ENCODE data around the gene MAP1LC3A.
"Not testable (repeated sequence)": the region's sequence is repeated elsewhere in the genome, so short reads cannot be mapped to it uniquely, and the experiment has no call there.

The MAP1LC3A gene

GRCh38 chr20:34517114-34517505 lies 41.4 kb upstream of the MAP1LC3A start:
- no peak for ATAC-seq (ENCODE audit: low read depth)
- Histone ChIP-seq H3K27ac (ENCODE audit: poor library complexity, severe bottlenecking) (peak overlapping the region; percentile 80), H3K36me3 (ENCODE audit: low read depth) (peaks cover 27% of the 10 kb centered on the region)

GRCh38 chr20:34518863-34519262 lies 39.7 kb upstream of the MAP1LC3A start:
- H3K4me1 ChIP-seq (ENCODE audit: insufficient read depth, poor library complexity, severe bottlenecking); H3K27ac ChIP-seq (ENCODE audit: poor library complexity, severe bottlenecking); DNase-seq (ENCODE audit: low spot score); H3K27me3 ChIP-seq (ENCODE audit: insufficient read depth, poor library complexity, severe bottlenecking); ATAC-seq (ENCODE audit: low read depth); H3K4me3 ChIP-seq (ENCODE audit: severe bottlenecking); H3K9me3 ChIP-seq (ENCODE audit: severe bottlenecking): not testable (repeated sequence)
- peaks cover 32% of the 10 kb centered on the region for H3K36me3 ChIP-seq (ENCODE audit: low read depth)

More at GRCh38 chr20:34517114-34517505, 41.4 kb upstream of the MAP1LC3A start:
- H3K4me1 ChIP-seq (ENCODE audit: insufficient read depth, poor library complexity, severe bottlenecking) = peaks cover 10% of the 10 kb centered on the region
- H3K9me3 ChIP-seq (ENCODE audit: severe bottlenecking) = no peaks in the 10 kb centered on the region
- TF ChIP-seq CTCF (IDR thresholded peaks at IDR 0.05; ENCODE audit: poor library complexity, severe bottlenecking) = no peak
- DNase-seq (ENCODE audit: low spot score) = no peak
- peak overlapping the region; percentile 88 for H3K4me3 ChIP-seq (ENCODE audit: severe bottlenecking)
- no peaks in the 10 kb centered on the region for H3K27me3 ChIP-seq (ENCODE audit: insufficient read depth, poor library complexity, severe bottlenecking)

DNA sequence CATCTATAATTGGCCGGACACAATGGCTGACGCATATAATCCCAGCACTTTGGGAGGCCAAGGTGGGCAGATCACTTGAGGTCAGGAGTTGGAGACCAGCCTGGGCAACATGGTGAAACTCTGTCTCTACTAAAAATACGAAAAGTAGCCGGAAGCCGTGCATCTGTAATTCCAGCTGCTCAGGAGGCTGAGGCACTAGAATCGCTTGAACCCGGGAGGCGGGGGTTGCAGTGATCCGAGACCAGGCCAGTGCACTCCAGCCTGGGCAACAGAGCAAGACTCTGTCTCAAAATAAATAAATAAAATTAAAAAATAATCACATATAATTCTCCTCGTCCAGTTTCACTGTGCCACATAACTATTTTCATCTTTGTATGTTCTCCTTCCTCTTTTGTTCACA lies 38.7 kb upstream of the MAP1LC3A start:
- H3K4me1 ChIP-seq (ENCODE audit: insufficient read depth, poor library complexity, severe bottlenecking); H3K27ac ChIP-seq (ENCODE audit: poor library complexity, severe bottlenecking); H3K27me3 ChIP-seq (ENCODE audit: insufficient read depth, poor library complexity, severe bottlenecking); DNase-seq (ENCODE audit: low spot score); H3K9me3 ChIP-seq (ENCODE audit: severe bottlenecking); H3K4me3 ChIP-seq (ENCODE audit: severe bottlenecking); ATAC-seq (ENCODE audit: low read depth): not testable (repeated sequence)
- peaks cover 33% of the 10 kb centered on the region for H3K36me3 ChIP-seq (ENCODE audit: low read depth)

GRCh38 chr20:34522969-34523871 lies 35.3 kb upstream of the MAP1LC3A start:
- peak overlapping the region; percentile 60 for H3K27ac ChIP-seq (ENCODE audit: poor library complexity, severe bottlenecking)
- DNase-seq (ENCODE audit: low spot score) = peak; percentile 83

DNA sequence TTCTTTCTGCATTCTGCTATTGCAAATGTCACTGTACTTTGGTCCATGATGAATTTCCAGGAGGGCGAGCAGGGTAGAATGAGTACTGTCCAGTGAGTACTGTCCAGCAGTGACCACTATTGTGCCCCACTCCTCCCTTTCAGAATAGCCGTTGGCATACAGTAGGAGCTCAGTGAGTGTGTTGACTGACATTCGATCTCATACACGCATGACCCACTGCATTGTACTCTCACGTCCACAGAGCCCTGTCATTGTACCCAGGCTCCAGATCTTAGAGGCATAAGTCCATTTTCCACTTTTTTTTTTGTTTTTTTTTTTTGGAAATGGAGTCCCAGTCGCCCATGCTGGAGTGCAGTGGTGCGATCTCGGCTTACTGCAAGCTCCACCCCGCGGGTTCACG lies 34.1 kb upstream of the MAP1LC3A start:
- Histone ChIP-seq H3K4me1 (ENCODE audit: insufficient read depth, poor library complexity, severe bottlenecking) (peaks cover 18% of the 10 kb centered on the region), H3K27me3 (ENCODE audit: insufficient read depth, poor library complexity, severe bottlenecking) (no peaks in the 10 kb centered on the region), H3K36me3 (ENCODE audit: low read depth) (peaks cover 59% of the 10 kb centered on the region), H3K4me3 (ENCODE audit: severe bottlenecking) (no peak overlapping the region), H3K9me3 (ENCODE audit: severe bottlenecking) (no peaks in the 10 kb centered on the region), H3K27ac (ENCODE audit: poor library complexity, severe bottlenecking) (peak overlapping the region; percentile 60)
- DNase-seq (ENCODE audit: low spot score) (peak; percentile 38), ATAC-seq (ENCODE audit: low read depth) (no peak)
- TF ChIP-seq CTCF (IDR thresholded peaks at IDR 0.05; ENCODE audit: poor library complexity, severe bottlenecking) = no peak

More at GRCh38 chr20:34522969-34523871, 35.3 kb upstream of the MAP1LC3A start:
- peak; percentile 88 for TF ChIP-seq CTCF (IDR thresholded peaks at IDR 0.05; ENCODE audit: poor library complexity, severe bottlenecking)
- H3K9me3 ChIP-seq (ENCODE audit: severe bottlenecking) = no peaks in the 10 kb centered on the region
- H3K4me1 ChIP-seq (ENCODE audit: insufficient read depth, poor library complexity, severe bottlenecking) = peaks cover 18% of the 10 kb centered on the region
- ATAC-seq (ENCODE audit: low read depth) = peak; percentile 7; the same call in 1 of the 3 replicates
- no peaks in the 10 kb centered on the region for H3K27me3 ChIP-seq (ENCODE audit: insufficient read depth, poor library complexity, severe bottlenecking)
- H3K36me3 ChIP-seq (ENCODE audit: low read depth) = peaks cover 54% of the 10 kb centered on the region
- no peak overlapping the region for H3K4me3 ChIP-seq (ENCODE audit: severe bottlenecking)

DNA sequence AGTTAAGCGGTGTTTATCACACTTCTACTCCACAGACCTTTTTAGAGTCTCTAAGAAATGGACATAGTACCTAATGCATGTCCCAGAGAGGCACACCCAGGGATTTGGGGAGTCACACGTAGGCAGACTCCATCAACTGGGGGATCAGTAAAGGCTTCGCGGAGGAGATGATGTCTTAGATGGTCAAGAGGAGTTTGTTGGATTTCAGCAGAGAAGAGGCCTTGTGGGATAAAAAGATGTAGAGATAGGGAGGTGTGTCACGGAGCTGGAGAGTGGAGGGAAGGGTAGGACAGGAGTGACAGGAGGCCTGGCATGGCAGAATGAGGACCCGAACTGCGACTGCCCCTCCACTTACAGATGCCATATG lies 33.2 kb upstream of the MAP1LC3A start:
- Histone ChIP-seq H3K36me3 (ENCODE audit: low read depth) (peaks cover 59% of the 10 kb centered on the region), H3K4me1 (ENCODE audit: insufficient read depth, poor library complexity, severe bottlenecking) (peaks cover 18% of the 10 kb centered on the region), H3K4me3 (ENCODE audit: severe bottlenecking) (no peak overlapping the region), H3K9me3 (ENCODE audit: severe bottlenecking) (no peaks in the 10 kb centered on the region), H3K27ac (ENCODE audit: poor library complexity, severe bottlenecking) (peak overlapping the region; percentile 60), H3K27me3 (ENCODE audit: insufficient read depth, poor library complexity, severe bottlenecking) (no peaks in the 10 kb centered on the region)
- DNase-seq (ENCODE audit: low spot score) = no peak
- ATAC-seq (ENCODE audit: low read depth) = no peak; the same call in 2 of the 3 replicates
- no peak for TF ChIP-seq CTCF (IDR thresholded peaks at IDR 0.05; ENCODE audit: poor library complexity, severe bottlenecking)
